ENCODE data around the gene ABCD1.

Gene ABCD1

DNA sequence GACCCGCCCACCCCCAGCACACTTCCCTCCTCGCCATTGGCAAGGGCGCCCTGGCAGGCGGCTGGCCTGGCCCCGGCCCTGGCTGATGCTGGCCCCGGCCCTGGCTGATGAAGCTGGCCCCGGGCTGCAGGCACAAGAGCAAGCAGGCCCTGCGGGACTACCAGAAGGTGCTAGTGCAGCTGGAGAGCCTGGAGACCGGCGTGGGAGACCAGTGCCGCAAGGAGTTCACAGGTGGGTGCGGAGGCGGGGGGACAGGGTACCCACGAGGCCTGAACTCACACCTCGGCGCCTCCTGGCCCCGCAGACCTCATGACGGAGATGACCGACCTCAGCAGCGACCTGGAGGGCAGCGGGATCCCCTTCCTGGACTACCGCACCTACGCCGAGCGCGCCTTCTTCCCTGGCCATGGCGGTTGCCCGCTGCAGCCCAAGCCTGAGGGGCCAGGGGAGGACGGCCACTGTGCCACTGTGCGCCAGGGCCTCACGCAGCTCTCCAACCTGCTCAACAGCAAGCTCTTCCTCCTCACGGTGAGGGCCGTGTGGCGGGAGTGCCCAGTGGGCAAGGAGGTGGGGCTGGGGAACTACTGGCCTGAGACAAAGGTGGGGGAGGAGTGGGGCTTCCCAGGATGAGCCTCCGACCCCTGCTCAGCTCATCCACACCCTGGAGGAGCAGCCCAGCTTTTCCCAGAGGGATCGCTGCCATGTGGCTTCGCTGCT is 50.1 kb downstream of the ABCD1 start:
- DNase-seq (ENCODE audit: low read depth) = no peak

DNA sequence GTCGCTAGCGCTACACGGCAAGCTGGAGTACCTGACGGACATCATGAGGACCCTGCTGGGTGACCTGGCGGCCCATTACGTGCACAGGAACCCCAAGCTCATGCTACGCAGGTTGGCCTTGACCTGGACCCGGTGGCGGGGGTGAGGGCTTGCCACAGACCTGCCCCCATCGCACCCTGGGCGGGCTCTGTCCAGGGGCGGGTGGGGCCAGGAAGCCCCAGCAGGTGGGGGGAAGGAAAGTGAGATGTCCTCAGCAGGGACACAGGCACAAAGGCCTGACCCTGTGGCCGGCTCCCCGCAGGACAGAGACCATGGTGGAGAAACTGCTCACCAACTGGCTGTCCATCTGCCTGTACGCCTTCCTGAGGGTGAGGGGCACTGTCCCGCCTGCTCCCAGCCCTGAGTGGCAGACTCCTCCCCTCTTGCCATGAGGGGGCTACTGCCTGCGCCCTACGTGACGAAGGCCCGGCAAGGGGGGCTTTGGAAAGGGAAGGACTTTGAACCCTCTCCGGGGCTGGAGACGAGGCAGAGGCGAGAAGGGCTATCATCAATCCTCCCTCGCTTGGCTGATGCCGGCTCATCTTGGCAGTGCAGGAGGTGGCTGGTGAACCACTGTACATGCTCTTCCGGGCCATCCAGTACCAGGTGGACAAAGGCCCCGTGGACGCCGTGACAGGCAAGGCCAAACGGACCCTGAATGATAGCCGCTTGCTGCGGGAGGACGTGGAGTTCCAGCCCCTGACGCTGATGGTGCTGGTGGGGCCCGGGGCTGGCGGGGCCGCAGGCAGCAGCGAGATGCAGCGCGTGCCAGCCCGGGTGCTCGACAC is 50.9 kb downstream of the ABCD1 start:
- DNase-seq (ENCODE audit: low read depth) = no peak

DNA sequence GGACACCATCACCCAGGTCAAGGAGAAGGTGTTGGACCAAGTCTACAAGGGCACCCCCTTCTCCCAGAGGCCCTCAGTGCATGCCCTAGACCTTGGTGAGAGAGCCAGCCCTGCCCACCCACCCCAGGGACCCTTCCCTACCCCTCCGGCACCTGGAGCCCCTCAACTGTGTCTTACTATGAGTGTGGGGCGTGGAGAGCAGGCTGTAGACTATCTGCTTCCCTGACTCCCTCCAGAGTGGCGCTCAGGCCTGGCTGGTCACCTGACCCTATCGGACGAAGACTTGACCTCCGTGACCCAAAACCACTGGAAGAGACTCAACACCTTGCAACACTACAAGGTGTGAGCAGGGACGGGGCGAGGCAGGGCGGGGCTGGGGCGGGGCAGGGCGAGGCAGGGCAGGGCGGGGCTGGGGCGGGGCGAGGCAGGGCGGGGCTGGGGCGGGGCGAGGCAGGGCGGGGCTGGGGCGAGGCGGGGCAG is 51.5 kb downstream of the ABCD1 start:
- DNase-seq (ENCODE audit: low read depth) = no peak

DNA sequence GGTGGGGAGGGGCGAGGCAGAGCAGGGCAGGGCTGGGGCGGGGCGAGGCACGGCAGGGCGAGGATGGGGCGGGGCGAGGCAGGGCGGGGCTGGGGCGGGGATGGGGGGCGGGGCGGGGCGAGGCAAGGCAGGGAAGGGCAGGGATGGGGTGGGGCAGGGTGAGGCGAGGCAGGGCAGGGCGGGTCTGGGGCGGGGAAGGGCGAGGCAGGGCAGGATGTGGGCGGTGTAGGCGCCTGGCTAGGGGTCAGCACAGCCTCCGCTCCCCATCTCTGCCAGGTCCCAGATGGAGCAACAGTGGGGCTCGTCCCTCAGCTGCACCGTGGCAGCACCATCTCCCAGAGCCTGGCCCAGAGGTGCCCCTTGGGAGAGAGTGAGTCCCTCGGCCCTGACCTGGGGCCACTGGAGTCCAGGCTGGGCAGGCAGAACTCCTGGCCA is 52.0 kb downstream of the ABCD1 start:
- no peak for DNase-seq (ENCODE audit: low read depth)

DNA sequence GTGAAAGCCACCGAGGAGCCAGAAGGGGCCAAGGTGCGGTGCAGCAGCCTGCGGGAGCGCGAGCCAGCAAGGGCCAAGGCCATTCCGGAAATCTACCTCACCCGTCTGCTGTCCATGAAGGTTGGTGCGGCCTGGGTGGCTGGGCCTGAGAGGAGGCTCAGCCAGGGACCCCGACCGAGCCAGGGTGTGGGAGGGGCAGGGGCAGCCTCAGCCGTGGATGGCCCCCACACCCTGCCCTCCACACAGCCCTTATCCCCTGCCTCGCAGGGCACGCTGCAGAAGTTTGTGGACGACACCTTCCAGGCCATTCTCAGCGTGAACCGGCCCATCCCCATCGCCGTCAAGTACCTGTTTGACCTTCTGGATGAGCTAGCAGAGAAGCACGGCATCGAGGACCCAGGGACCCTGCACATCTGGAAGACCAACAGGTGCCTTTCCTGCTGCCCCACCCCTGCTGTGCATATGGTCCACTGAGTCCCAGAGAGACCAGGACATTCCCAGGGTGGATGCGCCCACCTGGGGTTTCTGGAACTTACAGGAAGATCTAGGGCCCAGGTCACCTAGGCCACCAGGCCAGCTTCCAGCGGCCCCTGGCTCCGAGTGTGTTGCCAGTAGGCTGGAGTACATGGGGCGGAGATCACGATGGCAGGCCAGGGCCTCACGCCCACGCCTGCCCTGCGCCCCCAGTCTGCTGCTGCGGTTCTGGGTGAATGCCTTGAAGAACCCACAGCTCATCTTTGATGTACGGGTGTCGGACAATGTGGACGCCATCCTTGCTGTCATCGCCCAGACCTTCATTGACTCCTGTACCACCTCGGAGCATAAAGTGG is 52.8 kb downstream of the ABCD1 start:
- no peak for DNase-seq (ENCODE audit: low read depth)

DNA sequence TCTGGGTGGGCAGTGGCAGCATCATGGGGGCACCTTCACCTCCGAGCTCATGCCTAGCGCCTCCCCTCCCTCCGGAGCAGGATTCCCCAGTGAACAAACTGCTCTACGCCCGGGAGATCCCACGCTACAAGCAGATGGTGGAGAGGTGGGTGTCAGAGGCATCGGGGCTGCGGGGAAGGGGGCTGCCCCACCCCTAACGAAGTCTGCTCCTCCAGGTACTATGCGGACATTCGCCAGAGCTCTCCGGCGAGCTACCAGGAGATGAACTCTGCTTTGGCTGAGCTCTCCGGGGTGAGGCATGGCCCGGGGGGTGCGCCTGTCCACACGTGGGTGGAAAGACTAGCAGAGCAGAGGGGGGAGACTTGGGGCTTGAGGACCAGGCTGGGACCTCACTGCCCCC is 53.5 kb downstream of the ABCD1 start:
- DNase-seq (ENCODE audit: low read depth) = no peak

DNA sequence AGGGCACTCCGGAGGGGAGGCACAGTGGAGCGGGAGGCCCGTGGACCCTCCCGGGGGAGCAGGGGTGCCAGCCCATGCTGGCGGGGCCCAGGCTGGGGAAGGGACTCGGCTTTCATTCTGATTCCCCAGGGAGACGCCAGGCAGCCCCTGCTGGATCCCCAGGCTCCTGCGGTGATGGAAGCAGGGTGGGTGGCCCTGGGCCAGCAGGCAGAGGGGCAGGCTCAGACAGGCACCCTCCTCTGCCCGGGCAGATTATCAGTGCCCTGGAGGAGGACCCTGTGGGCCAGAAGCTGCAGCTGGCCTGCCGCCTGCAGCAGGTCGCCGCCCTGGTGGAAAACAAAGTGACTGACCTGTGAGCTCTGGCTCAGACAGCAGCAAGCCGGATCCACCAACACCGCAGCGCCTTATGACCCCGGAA is 54.0 kb downstream of the ABCD1 start:
- no peak for DNase-seq (ENCODE audit: low read depth)

DNA sequence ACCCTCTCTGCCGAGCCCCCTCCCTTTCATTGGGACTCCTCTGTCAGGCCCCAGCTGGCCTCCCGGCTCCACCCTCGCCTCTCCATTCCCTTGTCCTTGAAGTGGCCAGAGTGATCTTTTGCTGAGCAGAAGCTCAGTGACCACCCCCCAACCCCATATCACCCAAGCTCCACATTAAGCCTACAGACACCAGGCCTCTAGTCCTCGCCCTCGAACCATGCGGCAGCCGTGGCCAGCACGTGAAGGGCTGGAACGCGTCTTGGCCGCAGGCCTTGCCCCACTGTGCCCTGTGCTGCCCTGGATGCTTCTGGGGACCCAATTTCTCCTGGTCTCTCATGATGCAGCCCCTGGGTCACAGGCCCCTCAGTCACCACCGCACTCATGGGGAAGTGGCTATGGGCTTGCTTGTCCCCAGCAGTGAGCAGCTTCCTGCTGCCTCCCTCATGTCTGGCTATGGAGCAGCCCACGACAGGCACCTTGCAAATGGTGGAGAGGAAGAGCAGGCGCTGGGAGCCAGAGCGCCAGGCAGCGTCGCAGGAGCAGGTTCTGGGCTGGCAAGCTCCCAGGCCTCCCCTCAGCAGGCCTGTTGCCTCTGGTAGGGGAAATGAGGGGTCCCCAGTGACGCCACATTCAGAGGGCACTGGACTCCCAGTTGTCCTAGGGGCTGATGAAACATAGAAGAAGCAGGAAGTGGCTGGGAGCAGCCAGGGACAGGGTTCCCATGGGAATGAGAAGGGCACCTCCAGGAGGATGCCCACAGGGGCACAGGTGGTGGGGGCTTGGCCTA is 55.4 kb downstream of the ABCD1 start:
- DNase-seq (ENCODE audit: low read depth) = no peak

DNA sequence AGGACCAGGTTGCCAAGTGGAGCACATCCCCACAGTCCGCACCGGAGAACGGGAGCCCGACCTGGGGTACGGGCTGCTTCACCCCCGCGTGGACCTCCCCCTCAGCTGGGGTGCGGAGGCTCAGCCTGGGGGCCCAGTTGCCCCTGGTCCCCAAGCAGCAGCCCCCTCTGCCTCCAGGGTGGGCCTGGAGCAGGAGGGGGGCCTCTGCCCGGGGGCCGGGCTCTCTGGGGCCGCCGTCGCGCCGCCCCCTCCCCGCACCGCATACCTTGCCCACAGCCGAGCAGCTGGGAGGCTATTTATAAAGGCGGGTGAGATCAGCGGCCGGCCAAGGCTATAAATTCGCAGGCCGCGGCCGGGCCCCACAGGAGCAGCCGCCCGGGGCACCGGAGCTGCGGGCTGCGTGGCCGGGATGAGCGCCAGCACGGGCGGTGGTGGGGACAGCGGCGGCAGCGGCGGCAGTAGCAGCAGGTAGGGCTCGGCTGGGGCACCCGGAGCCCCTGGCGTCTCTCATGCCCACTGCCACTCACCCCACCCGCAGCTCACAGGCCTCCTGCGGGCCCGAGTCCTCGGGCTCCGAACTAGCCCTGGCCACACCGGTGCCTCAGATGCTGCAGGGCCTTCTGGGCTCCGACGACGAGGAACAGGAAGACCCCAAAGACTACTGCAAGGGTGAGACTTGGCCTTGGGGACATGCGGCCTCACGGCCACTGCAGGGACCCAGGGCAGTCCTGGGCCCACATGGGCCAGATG is 56.2 kb downstream of the ABCD1 start, which contains the start of gene SRPK3:
TSS of gene SRPK3 (plus strand) at position 364 of the 750 bp plus-strand sequence. CDS start at position 410, 46 bp downstream.
- no peak for DNase-seq (ENCODE audit: low read depth)

DNA sequence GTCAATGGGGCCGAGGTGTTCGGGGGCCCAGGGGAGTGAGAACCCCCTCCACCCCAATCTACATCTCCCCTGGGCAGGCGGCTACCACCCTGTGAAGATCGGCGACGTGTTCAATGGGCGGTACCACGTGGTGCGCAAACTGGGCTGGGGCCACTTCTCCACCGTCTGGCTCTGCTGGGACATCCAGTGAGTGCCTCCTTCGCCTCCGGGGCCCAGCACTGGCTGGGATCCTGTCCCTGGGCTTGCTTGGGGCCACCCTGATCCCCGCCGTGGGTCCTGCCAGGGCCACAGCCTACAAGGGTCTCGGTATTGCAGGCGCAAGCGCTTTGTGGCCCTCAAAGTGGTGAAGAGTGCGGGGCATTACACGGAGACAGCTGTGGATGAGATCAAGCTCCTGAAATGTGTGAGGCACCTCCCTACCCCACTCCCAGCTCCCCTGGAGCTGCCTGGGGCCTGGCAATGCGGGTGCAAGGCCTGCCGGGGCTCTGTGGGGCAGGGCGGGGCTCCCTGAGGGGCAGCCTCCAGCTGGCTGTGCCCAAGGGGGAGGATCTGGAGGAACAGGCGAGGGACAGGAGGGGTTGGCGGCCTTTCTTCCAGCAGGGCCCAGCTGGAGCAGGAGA is 56.9 kb downstream of the ABCD1 start:
- DNase-seq (ENCODE audit: low read depth) = no peak

DNA sequence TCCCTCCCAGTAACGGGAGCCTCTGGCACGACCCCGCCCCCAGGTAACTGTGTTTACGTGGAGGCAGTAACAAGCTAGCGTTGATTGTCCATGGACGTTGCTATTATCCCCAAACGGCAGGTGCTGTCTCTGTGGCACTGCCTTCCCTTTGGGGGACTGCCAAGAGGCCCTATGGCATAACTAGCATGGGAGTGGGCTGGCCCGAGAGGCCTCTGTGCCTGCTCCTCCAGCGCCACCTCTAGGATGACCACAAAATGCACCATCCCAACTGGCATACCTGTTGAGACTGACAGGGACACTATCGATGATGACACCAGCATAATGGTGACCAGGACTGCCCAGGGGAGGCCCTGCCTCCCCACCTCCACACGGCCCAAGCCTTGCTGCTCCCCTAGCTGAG is 57.7 kb downstream of the ABCD1 start:
- DNase-seq (ENCODE audit: low read depth) = no peak

DNA sequence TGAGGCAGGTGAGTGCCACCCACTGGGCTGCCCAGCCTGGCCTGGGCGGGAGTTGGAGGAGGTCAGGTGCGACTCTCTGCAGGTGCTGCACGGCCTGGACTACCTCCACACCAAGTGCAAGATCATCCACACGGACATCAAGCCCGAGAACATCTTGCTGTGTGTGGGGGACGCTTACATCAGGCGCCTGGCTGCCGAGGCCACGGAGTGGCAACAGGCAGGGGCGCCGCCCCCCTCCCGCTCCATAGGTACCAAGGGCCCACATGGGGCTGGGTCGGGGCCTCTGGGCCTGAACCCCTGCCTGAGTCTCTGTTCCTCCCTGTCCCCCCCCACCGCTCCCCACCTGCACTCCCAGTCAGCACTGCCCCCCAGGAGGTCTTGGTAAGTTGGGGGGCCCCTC is 58.2 kb downstream of the ABCD1 start:
- DNase-seq (ENCODE audit: low read depth) = no peak

DNA sequence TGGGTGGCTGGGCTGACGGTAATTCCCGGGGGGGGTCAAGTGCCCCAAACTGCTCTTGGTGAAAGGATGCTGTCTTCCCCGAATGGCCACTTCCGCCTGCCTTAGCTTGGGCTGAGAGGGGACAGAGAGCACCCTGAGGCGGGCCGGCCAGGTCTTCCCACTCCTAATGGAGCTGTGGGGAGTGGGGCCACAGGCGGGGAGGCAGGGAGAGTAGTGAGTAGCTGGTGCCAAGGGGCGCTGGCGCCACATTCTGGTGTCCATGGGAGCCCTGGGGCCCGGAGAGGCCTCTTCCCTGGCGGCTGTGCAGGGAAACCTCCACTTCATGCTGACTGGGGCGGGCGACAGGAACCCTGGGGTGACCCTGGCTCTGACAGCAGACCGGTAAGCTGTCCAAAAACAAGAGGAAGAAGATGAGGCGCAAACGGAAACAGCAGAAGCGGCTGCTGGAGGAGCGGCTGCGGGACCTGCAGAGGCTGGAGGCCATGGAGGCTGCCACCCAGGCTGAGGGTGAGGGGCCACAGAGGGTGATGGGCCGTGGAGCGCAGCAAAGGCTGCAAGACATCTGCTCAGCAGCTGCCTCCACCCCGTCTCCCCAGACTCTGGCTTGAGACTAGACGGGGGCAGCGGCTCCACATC is 58.8 kb downstream of the ABCD1 start:
- DNase-seq (ENCODE audit: low read depth) = no peak

DNA sequence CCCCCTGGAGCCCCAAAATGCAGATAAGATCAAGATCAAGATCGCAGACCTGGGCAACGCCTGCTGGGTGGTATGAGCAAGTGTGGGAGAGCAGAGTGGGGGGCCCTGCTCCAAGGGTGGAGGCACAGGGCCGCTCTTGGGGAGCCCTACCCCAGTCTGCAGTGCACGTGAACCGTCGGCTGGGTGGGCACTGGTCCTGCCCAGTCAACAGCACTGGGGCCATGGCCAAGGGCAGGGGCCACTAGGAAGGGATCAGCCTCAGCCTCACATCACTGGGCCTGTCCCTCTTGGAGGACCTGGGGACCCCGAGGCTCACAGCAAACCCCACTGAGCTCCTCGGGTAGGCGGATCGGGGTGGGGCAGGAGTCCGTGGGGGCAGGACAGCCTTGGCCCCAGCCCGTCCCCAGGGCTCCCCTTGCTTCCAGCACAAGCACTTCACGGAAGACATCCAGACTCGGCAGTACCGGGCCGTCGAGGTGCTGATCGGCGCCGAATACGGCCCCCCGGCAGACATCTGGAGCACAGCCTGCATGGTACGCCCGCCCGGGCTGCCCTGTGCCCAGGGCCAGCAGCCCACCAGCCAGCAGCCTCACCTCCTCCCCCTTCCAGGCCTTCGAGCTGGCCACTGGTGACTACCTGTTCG is 59.8 kb downstream of the ABCD1 start:
- no peak for DNase-seq (ENCODE audit: low read depth)

DNA sequence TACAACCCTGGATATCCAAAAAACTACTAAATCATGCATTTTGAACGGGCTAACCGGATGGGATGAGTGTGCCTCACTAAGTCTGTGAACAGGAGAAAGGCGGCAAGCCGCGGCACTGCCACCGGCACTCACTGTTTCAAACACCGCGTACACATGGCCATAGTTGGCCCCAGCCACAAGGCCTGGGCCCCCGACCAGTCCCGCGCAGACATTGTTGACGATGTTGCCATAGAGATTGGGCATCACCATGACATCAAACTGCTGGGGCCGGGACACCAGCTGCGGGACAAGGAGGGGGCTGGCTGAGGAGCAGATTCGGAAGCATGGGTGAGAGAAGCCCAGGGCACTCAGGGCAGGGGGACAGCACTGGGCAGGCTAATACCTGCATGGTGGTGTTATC is 62.0 kb downstream of the ABCD1 start:
- DNase-seq (ENCODE audit: low read depth) = no peak

DNA sequence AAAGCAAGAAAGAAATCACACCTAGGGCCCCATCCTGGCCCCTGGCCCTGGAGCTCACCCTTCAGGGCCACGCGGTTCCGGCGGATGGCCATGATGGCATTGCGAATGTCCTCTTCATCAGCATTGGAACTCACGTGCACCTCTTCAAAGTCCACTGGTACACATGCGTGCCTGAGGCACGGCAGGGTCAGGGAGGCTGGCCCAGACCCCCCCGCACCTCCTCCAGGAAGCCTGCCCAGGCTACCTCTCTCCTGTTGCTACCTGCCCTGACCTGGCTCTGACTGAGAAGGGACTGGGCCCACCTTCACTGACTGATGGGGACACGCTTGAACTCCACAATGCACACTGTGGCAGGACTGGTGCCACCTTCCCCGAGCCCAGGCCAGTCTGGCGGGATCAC is 65.0 kb downstream of the ABCD1 start:
- no peak for DNase-seq (ENCODE audit: low read depth)

DNA sequence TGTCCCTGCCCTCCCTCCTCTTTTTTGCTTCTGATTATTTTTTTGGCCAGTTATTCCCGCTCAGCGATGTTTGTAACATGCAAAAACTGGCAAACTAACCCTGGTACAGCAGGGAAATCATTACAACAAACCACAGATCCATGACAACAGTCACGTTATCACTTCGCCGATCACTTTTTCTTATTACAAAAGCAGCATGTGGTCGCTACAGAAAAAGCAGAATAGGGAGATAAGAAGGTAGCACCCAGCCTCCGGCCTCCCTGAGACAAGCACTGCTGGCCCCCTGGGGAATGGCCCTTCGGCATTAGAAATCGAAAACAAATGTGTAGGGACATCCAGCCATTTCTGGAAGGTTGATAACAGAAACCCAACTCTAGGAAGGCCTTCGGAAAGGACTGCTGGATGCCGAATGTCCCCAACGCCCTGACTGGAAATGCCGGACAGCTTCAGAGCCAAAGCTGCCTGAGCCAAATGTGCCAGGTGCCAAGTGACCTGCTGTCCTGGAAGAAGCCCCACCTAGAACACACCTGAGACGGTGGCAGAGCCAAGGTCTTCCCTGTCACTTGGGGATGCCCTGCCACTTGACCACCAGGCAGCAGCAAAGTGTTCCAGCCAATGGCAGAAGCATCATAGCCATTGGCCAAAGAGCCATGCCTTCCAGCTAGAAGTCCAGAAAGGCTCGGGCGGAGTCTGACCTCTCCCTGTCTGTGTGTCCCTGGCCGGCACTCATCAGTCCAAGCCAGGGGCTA is 66.6 kb downstream of the ABCD1 start:
- DNase-seq (ENCODE audit: low read depth) = no peak

DNA sequence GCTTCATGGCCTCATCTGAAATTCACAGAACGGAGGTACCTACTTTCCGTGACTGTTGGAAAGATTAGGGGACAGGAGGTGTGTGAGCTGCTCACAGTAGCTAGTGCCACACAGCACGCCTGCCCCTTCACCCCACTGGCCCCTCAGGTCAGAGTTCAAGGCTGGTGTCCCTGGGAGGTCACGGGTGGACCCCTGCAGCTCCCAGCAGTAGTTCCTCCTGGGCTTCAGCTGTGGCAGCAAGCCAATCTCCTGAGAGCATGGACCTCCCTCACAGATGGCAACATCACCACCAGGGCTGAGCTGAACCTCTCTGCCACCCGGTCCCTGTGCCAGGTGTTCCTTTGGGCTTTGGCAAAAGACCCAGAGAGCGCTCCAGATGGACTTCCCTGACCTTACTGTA is 67.7 kb downstream of the ABCD1 start:
- no peak for DNase-seq (ENCODE audit: low read depth)

DNA sequence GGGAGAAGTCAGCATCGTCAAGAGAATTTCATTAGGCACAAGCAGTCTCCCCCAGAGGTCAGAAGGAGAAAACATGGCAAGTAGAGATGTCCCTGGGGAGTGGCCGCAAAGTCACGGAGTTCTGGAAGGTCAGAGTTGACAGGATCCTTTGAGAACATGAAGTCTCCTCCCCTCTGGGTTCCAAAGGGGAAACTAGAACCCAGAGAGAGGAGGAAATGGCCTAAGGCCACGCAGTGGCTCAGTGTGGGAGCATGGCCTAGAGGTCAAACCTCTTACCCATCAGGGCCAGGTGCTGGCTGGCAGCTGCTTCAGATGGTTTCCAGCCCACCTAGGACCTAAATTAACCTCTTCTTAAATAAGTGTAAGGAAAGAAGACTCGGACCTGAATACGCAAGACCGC is 68.6 kb downstream of the ABCD1 start:
- DNase-seq (ENCODE audit: low read depth) = no peak
